A549 (cell line): Measurements from ENCODE around the gene FHIP2A.

ENCODE experiments used
- CEBPB ChIP-seq, 2 experiments: fragments of >200 bp in 1 of 2; sonication (Bioruptor Twin) in 1 of 2; formaldehyde crosslinking in 1 of 2; IDR thresholded peaks; 2 replicates each; pipeline ENCODE4 v1.6.1; 2012 to 2016
- CTCF ChIP-seq: fragments of >200 bp; sonication (Bioruptor Twin); formaldehyde crosslinking; IDR thresholded peaks from 3 replicates; pipeline ENCODE4 v1.5.1; 2016
- EP300 ChIP-seq, 2 experiments: fragments of >200 bp; sonication (Bioruptor Twin); formaldehyde crosslinking; IDR thresholded peaks; 2 replicates in 1 of 2; 3 replicates in 1 of 2; pipeline ENCODE4 v1.6.1; 2016 to 2017
- FOXS1 ChIP-seq: fragments of 250-450 bp; sonication (Bioruptor Pico); IDR thresholded peaks from 2 replicates; pipeline ENCODE4 v1.5.0; 2020; ENCODE audit warnings: mild to moderate bottlenecking, moderate library complexity
- JUN ChIP-seq, 2 experiments: fragments of >200 bp; sonication (Bioruptor Twin); formaldehyde crosslinking; IDR thresholded peaks; 2 replicates in 1 of 2; 3 replicates in 1 of 2; pipeline ENCODE4 v1.6.1; 2016 to 2017
- RAD21 ChIP-seq, 2 experiments: fragments of >200 bp in 1 of 2; sonication (Bioruptor Twin) in 1 of 2; formaldehyde crosslinking in 1 of 2; IDR thresholded peaks in 1 of 2; conservative IDR thresholded peaks in 1 of 2; 2 replicates in 1 of 2; 3 replicates in 1 of 2; pipeline ENCODE4 v1.6.1; 2012 to 2018; ENCODE audit warnings: inconsistent platforms in 1 of 2
- RCOR1 ChIP-seq: fragments of 150-350 bp; IDR thresholded peaks from 2 replicates; pipeline ENCODE4 v1.6.1; 2014; ENCODE audit warnings: antibody characterized with exemption, low read length, low read depth
- SMC3 ChIP-seq: fragments of >200 bp; sonication (Bioruptor Twin); formaldehyde crosslinking; IDR thresholded peaks from 3 replicates; pipeline ENCODE4 v1.6.1; 2018; ENCODE audit warnings: inconsistent platforms
- TFCP2L1 ChIP-seq: fragments of 250-450 bp; sonication (Bioruptor Pico); IDR thresholded peaks from 2 replicates; pipeline ENCODE4 v1.5.0; 2021; ENCODE audit warnings: mild to moderate bottlenecking
- ZFP36 ChIP-seq: fragments of 450-650 bp; IDR thresholded peaks from 2 replicates; pipeline ENCODE4 v1.6.1; 2014; ENCODE audit warnings: borderline replicate concordance; ENCODE audit not compliant: partially characterized antibody
- ZSCAN20 ChIP-seq: fragments of 250-450 bp; sonication (Bioruptor Pico); IDR thresholded peaks from 2 replicates; pipeline ENCODE4 v1.8.0; 2022; ENCODE audit warnings: mild to moderate bottlenecking, moderate library complexity

GRCh38 chr10:114868870-114869519 lies 47.4 kb downstream of the FHIP2A start:
- TF ChIP-seq JUN (IDR thresholded peaks at IDR 0.05) (no peak), FOXS1 (CRISPR knock-in tag) (no peak), CEBPB (IDR thresholded peaks at IDR 0.05) (no peak), CTCF (no peak), ZFP36 (no peak), RAD21 (conservative IDR thresholded peaks at IDR 0.05 in 1 of 2, IDR thresholded peaks at IDR 0.05 in 1 of 2) (no peak), RCOR1 (no peak), ZSCAN20 (CRISPR knock-in tag) (no peak), TFCP2L1 (CRISPR knock-in tag) (no peak), EP300 (IDR thresholded peaks at IDR 0.05) (no peak), SMC3 (no peak)
